Measurements from ENCODE around the gene GSTT2.

The GSTT2 gene

DNA sequence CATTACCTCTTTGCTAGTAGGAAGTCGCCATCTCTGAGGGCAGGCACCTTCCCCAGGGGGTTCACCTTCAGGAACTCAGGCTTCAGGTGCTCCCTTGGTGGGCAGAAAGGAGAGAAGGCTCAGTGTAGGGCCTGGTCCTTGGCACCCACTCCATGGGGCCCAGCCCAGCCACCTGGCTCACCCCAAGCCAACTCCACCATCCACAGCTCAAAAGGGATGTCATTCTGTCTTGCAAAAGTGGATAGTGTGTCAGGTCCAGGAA is 28.0 kb downstream of the GSTT2 start:
- Histone ChIP-seq H3K4me1 (ENCODE audit: control insufficient read depth in 1 of 2, insufficient read depth in 2 of 2, low read length in 2 of 2) (peaks cover 16 to 35% of the 10 kb centered on the region in 2 donors), H3K9me3 (ENCODE audit: control insufficient read depth in 1 of 2, low read length in 2 of 2) (no peaks in the 10 kb centered on the region), H3K9ac (ENCODE audit: low read depth in 1 of 2, low read length in 2 of 2) (no peak overlapping the region), H3K36me3 (ENCODE audit: control insufficient read depth in 1 of 2, insufficient read depth in 2 of 2, low read length in 2 of 2) (no peaks in the 10 kb centered on the region), H3K4me3 (ENCODE audit: low read depth in 1 of 2, low read length in 2 of 2) (no peak overlapping the region), H3K27ac (ENCODE audit: low read depth, low read length) (no peak overlapping the region), H3K27me3 (ENCODE audit: control insufficient read depth in 1 of 2, insufficient read depth in 2 of 2, low read length in 2 of 2) (no peaks in the 10 kb centered on the region)

DNA sequence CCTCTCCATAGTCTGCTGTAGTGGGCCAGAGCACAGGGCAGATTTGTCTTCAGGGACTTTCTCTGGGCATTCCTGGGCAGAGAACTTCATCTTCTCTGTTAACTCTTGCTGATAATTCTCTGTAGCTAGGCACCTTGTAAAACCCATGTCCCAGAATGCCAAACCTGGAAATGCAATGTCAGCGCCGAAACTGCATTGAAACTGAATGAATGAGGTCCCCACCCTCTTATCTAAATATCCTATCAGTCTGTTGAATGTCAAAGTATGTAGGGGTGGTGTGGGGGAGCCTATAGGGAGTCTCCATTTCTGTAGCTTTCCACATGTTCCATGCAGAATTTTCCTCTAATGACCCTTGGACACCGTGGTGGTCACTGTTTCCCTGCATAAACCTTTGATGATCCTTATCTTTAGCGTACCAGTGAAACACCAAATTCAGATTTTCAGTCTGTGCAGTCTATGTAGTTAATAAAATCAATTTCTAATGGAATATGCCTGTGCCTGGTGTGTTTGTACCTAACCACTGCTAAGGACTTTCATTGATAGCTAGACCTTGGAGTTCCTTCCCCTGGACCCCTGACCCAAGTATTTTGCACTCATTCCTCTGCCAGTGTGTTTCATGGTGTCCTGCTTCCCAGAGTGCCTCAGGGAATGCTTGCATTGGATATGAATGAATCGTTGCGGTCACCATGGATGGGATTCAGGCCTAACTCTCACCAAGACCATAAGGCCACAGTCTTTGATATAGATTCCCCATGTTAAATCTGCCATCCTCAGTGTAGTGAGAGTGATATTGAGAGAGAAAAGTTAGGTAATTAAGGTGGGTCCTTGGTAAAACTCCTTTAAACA is 28.7 kb downstream of the GSTT2 start:
- H3K36me3 ChIP-seq (ENCODE audit: control insufficient read depth in 1 of 2, insufficient read depth in 2 of 2, low read length in 2 of 2): no peaks in the 10 kb centered on the region
- H3K4me1 ChIP-seq (ENCODE audit: control insufficient read depth in 1 of 2, insufficient read depth in 2 of 2, low read length in 2 of 2): peaks cover 16 to 35% of the 10 kb centered on the region in 2 donors
- no peaks in the 10 kb centered on the region for H3K27me3 ChIP-seq (ENCODE audit: control insufficient read depth in 1 of 2, insufficient read depth in 2 of 2, low read length in 2 of 2)
- H3K9ac ChIP-seq (ENCODE audit: low read depth in 1 of 2, low read length in 2 of 2): no peak overlapping the region
- no peaks in the 10 kb centered on the region for H3K9me3 ChIP-seq (ENCODE audit: control insufficient read depth in 1 of 2, low read length in 2 of 2)
- H3K27ac ChIP-seq (ENCODE audit: low read depth, low read length): no peak overlapping the region
- H3K4me3 ChIP-seq (ENCODE audit: low read depth in 1 of 2, low read length in 2 of 2): no peak overlapping the region

DNA sequence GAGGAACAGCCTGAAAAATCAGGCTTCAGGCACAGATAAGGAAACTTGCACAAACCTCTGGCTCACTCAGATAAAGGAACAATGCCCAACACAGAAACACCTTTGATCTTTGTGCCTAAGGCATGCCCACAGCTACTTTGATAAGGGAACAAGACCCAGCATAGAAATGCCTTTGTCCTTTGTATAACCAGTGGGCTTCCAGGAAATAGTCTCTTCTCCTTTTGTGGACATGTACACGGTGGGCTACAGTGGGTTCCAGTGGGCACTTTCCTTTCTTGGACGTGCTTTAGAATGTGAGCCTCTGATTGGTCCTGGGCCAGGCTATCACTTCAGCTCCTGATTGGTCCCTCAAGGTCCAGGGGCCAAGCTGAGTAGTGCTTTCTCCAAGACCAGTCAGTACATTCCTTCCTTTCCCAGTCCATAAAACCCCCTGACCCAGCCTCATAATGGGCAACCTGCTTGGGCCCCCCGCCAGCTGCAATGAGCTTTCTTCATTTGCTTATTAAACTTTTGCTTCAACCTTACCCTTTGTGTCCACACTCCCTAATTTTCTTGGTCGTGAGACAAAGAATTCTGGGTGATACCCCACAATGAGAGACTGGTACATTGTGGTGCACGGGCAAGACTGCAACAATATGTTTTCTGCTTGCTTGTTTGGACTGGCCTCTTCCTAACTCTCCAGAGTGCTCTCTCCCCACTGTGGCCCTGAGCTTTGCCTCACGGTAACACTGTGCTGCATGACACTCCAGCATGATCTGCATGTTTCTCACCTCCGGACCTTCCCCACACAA is 29.5 kb downstream of the GSTT2 start:
- Histone ChIP-seq H3K9ac (ENCODE audit: low read depth in 1 of 2, low read length in 2 of 2) (peak overlapping the region in 1 of 2 donors; percentile 14), H3K9me3 (ENCODE audit: control insufficient read depth in 1 of 2, low read length in 2 of 2) (no peaks in the 10 kb centered on the region)

DNA sequence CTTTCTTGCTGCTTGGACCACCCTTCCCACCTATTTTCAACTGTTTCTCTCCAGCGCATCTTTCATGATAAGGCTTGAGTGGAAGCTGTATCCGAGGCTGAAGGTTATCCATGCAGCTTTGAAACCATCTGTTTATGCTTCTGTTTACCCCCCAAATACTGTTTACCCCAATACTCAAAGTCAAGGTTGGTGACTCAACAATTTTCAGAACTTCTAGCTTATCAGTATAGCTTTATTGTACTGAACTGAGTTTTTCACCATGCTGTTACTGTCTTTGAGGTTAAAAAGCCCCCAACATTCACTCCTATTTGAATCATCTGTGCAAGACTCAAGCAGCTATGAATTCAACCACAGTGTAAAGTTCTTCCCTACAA is 30.1 kb downstream of the GSTT2 start:
- H3K9ac ChIP-seq (ENCODE audit: low read depth in 1 of 2, low read length in 2 of 2): peak overlapping the region in 1 of 2 donors; percentile 14
- no peaks in the 10 kb centered on the region for H3K27me3 ChIP-seq (ENCODE audit: control insufficient read depth in 1 of 2, insufficient read depth in 2 of 2, low read length in 2 of 2)
- H3K4me3 ChIP-seq (ENCODE audit: low read depth in 1 of 2, low read length in 2 of 2): no peak overlapping the region
- H3K36me3 ChIP-seq (ENCODE audit: control insufficient read depth in 1 of 2, insufficient read depth in 2 of 2, low read length in 2 of 2): no peaks in the 10 kb centered on the region
- peaks cover 16 to 35% of the 10 kb centered on the region in 2 donors for H3K4me1 ChIP-seq (ENCODE audit: control insufficient read depth in 1 of 2, insufficient read depth in 2 of 2, low read length in 2 of 2)
- H3K9me3 ChIP-seq (ENCODE audit: control insufficient read depth in 1 of 2, low read length in 2 of 2): no peaks in the 10 kb centered on the region
- H3K27ac ChIP-seq (ENCODE audit: low read depth, low read length): no peak overlapping the region

More for the DNA sequence above, 29.5 kb downstream of the GSTT2 start:
- H3K27ac ChIP-seq (ENCODE audit: low read depth, low read length): no peak overlapping the region
- no peak overlapping the region for H3K4me3 ChIP-seq (ENCODE audit: low read depth in 1 of 2, low read length in 2 of 2)
- H3K36me3 ChIP-seq (ENCODE audit: control insufficient read depth in 1 of 2, insufficient read depth in 2 of 2, low read length in 2 of 2): no peaks in the 10 kb centered on the region
- no peaks in the 10 kb centered on the region for H3K27me3 ChIP-seq (ENCODE audit: control insufficient read depth in 1 of 2, insufficient read depth in 2 of 2, low read length in 2 of 2)
- peaks cover 16 to 35% of the 10 kb centered on the region in 2 donors for H3K4me1 ChIP-seq (ENCODE audit: control insufficient read depth in 1 of 2, insufficient read depth in 2 of 2, low read length in 2 of 2)

DNA sequence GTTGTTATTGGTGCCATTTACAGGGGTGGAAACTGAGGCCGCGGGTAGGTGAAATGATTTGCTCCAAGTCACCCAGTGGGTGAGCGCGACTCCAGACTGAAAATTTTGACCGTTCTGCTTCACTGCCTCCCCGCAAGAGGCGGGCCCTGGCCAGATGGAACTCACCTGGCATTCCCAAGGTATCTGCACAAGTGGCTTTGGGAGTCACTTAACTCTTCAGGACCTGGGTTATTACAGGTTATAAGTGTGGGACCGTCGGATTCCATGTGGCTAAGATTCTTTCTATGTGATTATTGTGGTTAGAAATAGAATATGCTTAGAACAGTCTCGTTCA is 31.8 kb downstream of the GSTT2 start:
- Histone ChIP-seq H3K27ac (ENCODE audit: low read depth, low read length) (peak overlapping the region; percentile 75), H3K4me1 (ENCODE audit: control insufficient read depth in 1 of 2, insufficient read depth in 2 of 2, low read length in 2 of 2) (peaks cover 16 to 35% of the 10 kb centered on the region in 2 donors), H3K27me3 (ENCODE audit: control insufficient read depth in 1 of 2, insufficient read depth in 2 of 2, low read length in 2 of 2) (no peaks in the 10 kb centered on the region), H3K9me3 (ENCODE audit: control insufficient read depth in 1 of 2, low read length in 2 of 2) (no peaks in the 10 kb centered on the region), H3K4me3 (ENCODE audit: low read depth in 1 of 2, low read length in 2 of 2) (peak overlapping the region; percentile 97 to 98), H3K9ac (ENCODE audit: low read depth in 1 of 2, low read length in 2 of 2) (peak overlapping the region; percentile 69 to 88), H3K36me3 (ENCODE audit: control insufficient read depth in 1 of 2, insufficient read depth in 2 of 2, low read length in 2 of 2) (no peaks in the 10 kb centered on the region)

DNA sequence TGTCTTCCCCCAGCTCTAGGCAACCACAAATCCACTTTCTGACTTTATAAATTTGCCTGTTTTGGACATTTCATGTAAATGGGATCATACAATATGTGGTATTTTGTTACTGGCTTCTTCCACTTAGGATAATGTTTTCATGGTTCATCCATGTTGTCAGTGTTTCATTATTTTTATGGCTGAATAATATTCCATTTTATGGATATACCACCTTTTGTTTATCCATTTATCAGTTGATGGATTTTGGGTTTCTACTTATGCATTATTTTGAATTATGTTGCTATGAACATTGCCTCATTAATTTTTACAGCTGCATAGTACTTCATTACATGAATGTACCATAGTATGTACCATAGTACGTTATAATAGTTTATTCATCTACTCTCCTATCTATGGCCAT is 36.2 kb downstream of the GSTT2 start:
- no peaks in the 10 kb centered on the region for H3K27me3 ChIP-seq (ENCODE audit: control insufficient read depth in 1 of 2, insufficient read depth in 2 of 2, low read length in 2 of 2)
- H3K36me3 ChIP-seq (ENCODE audit: control insufficient read depth in 1 of 2, insufficient read depth in 2 of 2, low read length in 2 of 2): no peaks in the 10 kb centered on the region
- H3K9ac ChIP-seq (ENCODE audit: low read depth in 1 of 2, low read length in 2 of 2): no peak overlapping the region
- no peak overlapping the region for H3K27ac ChIP-seq (ENCODE audit: low read depth, low read length)
- H3K4me3 ChIP-seq (ENCODE audit: low read depth in 1 of 2, low read length in 2 of 2): no peak overlapping the region
- H3K9me3 ChIP-seq (ENCODE audit: control insufficient read depth in 1 of 2, low read length in 2 of 2): no peaks in the 10 kb centered on the region
- H3K4me1 ChIP-seq (ENCODE audit: control insufficient read depth in 1 of 2, insufficient read depth in 2 of 2, low read length in 2 of 2): peaks cover 0 to 13% of the 10 kb centered on the region in 2 donors

DNA sequence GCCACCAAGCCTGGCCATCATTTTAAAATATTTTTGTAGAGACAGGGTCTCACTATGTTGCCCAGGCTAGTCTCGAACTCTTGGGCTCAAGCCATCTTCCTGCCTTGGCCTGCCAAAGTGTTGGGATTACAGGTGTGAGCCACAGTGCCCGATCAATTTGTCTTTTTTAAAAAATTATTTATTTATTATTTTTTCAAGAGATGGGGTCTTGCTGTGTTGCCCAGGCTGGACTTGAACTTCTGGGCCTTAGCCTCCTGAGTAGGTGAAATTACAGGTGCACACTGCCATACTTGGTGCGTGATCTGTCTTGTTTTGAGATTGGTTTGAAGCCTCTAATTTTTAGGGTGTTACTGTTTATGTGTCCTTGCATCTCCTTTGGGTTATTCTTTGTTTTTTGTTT is 41.4 kb downstream of the GSTT2 start:
- peaks cover 0 to 9% of the 10 kb centered on the region in 2 donors for H3K36me3 ChIP-seq (ENCODE audit: control insufficient read depth in 1 of 2, insufficient read depth in 2 of 2, low read length in 2 of 2)
- H3K27ac ChIP-seq (ENCODE audit: low read depth, low read length): no peak overlapping the region
- H3K9me3 ChIP-seq (ENCODE audit: control insufficient read depth in 1 of 2, low read length in 2 of 2): no peaks in the 10 kb centered on the region
- no peaks in the 10 kb centered on the region for H3K27me3 ChIP-seq (ENCODE audit: control insufficient read depth in 1 of 2, insufficient read depth in 2 of 2, low read length in 2 of 2)
- H3K4me1 ChIP-seq (ENCODE audit: control insufficient read depth in 1 of 2, insufficient read depth in 2 of 2, low read length in 2 of 2): peaks cover 0 to 5% of the 10 kb centered on the region in 2 donors
- no peak overlapping the region for H3K9ac ChIP-seq (ENCODE audit: low read depth in 1 of 2, low read length in 2 of 2)
- no peak overlapping the region for H3K4me3 ChIP-seq (ENCODE audit: low read depth in 1 of 2, low read length in 2 of 2)

DNA sequence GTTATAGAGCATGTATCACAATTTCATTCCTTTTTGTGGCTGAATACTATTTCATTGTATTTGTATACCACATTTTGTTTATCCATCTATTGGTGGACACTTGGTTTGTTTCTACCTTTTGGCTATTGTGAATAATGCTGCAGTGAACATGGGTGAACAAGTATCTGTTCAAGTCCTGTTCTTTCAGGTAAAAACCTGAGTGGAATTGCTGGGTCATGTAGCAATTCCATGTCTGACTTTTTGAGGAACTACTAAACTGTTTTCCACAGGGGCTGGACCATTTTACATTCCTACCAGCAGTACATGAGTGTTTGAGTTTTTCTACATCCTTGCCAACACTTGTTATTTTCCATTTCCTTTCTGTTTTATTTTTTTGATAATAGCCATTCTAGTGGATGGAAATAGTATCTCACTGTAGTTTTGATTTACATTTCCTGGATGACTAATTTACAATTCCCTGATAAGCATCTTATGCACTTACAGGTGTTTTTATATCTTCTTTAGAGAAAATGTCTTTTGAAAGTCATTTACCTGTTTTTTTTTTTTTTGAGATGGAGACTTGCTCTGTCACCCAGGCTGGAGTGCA is 43.4 kb downstream of the GSTT2 start:
- Histone ChIP-seq H3K27me3 (ENCODE audit: control insufficient read depth in 1 of 2, insufficient read depth in 2 of 2, low read length in 2 of 2) (no peaks in the 10 kb centered on the region), H3K4me1 (ENCODE audit: control insufficient read depth in 1 of 2, insufficient read depth in 2 of 2, low read length in 2 of 2) (peaks cover 0 to 5% of the 10 kb centered on the region in 2 donors), H3K36me3 (ENCODE audit: control insufficient read depth in 1 of 2, insufficient read depth in 2 of 2, low read length in 2 of 2) (peaks cover 0 to 9% of the 10 kb centered on the region in 2 donors), H3K4me3 (ENCODE audit: low read depth in 1 of 2, low read length in 2 of 2) (no peak overlapping the region), H3K9ac (ENCODE audit: low read depth in 1 of 2, low read length in 2 of 2) (no peak overlapping the region), H3K27ac (ENCODE audit: low read depth, low read length) (no peak overlapping the region), H3K9me3 (ENCODE audit: control insufficient read depth in 1 of 2, low read length in 2 of 2) (no peaks in the 10 kb centered on the region)

DNA sequence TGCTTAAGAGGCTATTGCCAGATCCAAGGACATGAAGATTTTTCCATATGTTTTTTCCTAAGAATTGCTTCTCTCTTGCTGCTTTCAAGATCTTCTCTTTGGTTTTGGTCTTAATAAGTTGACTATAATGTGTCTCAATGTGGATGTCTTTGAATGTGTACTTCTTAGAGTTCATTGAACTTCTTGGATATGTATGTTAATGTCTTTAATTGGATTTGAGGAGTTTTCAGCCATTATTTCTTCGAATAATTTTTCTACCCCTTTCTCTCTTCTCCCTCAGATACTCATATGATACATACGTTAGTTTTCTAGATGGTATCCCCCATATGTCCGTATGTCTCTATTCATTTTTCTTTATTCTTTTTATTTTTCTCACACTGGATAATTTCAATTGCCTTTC is 44.4 kb downstream of the GSTT2 start:
- no peak overlapping the region for H3K4me3 ChIP-seq (ENCODE audit: low read depth in 1 of 2, low read length in 2 of 2)
- H3K27me3 ChIP-seq (ENCODE audit: control insufficient read depth in 1 of 2, insufficient read depth in 2 of 2, low read length in 2 of 2): no peaks in the 10 kb centered on the region
- H3K9ac ChIP-seq (ENCODE audit: low read depth in 1 of 2, low read length in 2 of 2): no peak overlapping the region
- no peaks in the 10 kb centered on the region for H3K9me3 ChIP-seq (ENCODE audit: control insufficient read depth in 1 of 2, low read length in 2 of 2)
- peaks cover 0 to 9% of the 10 kb centered on the region in 2 donors for H3K36me3 ChIP-seq (ENCODE audit: control insufficient read depth in 1 of 2, insufficient read depth in 2 of 2, low read length in 2 of 2)
- H3K4me1 ChIP-seq (ENCODE audit: control insufficient read depth in 1 of 2, insufficient read depth in 2 of 2, low read length in 2 of 2): peaks cover 0 to 5% of the 10 kb centered on the region in 2 donors
- no peak overlapping the region for H3K27ac ChIP-seq (ENCODE audit: low read depth, low read length)

DNA sequence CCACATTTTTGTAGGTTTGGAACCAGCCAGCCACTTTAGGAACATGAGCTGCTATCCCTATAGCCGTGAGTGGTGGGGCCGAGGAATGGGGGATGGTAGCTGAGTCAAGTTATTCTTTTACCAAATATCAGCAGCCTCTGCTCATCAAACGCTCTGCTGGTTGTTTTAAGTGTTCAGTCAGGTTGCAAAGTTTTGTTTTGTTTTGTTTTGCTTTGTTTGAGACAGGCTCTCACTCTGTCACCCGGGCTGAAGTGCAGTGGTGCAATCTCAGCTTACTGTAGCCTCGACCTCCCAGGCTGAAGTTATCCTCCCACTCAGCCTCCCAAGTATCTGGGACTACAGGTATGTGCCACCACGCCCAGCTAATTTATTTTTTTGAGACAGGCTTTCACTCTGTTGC is 45.5 kb downstream of the GSTT2 start:
- no peak overlapping the region for H3K4me3 ChIP-seq (ENCODE audit: low read depth in 1 of 2, low read length in 2 of 2)
- no peak overlapping the region for H3K9ac ChIP-seq (ENCODE audit: low read depth in 1 of 2, low read length in 2 of 2)
- H3K27me3 ChIP-seq (ENCODE audit: control insufficient read depth in 1 of 2, insufficient read depth in 2 of 2, low read length in 2 of 2): no peaks in the 10 kb centered on the region
- no peaks in the 10 kb centered on the region for H3K9me3 ChIP-seq (ENCODE audit: control insufficient read depth in 1 of 2, low read length in 2 of 2)
- H3K4me1 ChIP-seq (ENCODE audit: control insufficient read depth in 1 of 2, insufficient read depth in 2 of 2, low read length in 2 of 2): peaks cover 0 to 5% of the 10 kb centered on the region in 2 donors
- peaks cover 0 to 9% of the 10 kb centered on the region in 2 donors for H3K36me3 ChIP-seq (ENCODE audit: control insufficient read depth in 1 of 2, insufficient read depth in 2 of 2, low read length in 2 of 2)
- no peak overlapping the region for H3K27ac ChIP-seq (ENCODE audit: low read depth, low read length)
